ENCODE data around the gene LTA.

DNA sequence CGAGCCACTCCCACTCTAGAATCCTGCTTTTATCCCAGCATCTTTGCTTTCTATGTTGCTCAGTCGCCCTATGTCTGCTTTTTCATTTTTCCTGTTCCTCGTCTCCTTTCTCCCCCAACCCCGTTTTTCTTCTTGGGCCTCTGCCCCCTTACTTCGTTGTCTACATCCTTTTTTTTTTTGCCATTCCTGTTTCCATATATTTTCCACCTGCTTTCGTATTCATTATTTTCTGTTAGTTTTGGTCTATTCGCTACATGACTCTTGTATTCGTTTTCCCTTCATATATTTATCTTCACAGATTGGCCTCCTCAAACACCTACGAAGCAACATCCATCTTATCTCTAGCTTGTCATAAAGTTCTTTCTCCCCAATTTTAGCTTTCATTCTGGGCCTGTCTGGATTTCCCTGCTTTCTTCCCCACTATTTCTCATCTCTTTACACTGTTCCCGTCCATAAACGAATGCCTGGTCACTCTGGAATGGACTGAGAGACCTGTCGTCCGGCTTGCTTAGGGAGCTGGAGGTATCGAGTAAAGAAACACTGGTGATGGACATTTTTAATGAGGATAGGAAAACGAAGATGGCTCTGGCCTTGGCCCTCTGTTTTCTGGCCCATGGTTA is 49.3 kb downstream of the LTA start:
- TF ChIP-seq EP300 (IDR thresholded peaks at IDR 0.05), result no peak
- TF ChIP-seq, protein P1, sequence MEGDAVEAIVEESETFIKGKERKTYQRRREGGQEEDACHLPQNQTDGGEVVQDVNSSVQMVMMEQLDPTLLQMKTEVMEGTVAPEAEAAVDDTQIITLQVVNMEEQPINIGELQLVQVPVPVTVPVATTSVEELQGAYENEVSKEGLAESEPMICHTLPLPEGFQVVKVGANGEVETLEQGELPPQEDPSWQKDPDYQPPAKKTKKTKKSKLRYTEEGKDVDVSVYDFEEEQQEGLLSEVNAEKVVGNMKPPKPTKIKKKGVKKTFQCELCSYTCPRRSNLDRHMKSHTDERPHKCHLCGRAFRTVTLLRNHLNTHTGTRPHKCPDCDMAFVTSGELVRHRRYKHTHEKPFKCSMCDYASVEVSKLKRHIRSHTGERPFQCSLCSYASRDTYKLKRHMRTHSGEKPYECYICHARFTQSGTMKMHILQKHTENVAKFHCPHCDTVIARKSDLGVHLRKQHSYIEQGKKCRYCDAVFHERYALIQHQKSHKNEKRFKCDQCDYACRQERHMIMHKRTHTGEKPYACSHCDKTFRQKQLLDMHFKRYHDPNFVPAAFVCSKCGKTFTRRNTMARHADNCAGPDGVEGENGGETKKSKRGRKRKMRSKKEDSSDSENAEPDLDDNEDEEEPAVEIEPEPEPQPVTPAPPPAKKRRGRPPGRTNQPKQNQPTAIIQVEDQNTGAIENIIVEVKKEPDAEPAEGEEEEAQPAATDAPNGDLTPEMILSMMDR (IDR thresholded peaks at IDR 0.05), result no peak

All from ovary (tissue), 3 donors.